ENCODE measurements around the gene OCA2.

DNA sequence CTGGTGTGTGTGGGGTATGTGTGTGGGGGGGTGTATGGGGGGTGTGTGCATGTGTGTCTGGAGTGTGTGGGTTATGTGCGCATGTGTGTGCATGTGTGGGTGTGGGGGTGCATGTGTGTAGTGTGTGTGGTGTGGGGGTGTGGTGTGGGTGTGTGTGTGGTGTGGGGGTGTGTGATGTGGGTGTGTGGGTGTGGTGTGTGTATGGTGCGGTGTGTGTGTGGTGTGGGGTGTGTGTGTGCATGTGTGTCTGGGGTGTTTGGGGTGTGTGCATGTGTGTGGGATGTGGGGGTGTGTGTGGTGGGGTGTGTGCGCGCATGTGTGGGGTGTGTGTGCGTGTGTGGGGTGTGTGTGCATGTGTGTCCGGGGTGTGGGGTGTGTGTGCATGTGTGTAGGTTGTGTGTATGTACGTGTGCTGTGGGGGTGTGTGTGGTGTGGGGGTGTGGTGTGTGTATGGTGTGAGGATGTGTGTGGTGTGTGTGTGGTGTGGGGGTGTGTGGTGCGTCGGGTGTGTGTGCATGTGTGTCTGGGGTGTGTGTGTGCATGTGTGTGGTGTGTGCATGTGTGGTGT, 6.2 kb upstream of the OCA2 start:
- TF ChIP-seq, protein P1, sequence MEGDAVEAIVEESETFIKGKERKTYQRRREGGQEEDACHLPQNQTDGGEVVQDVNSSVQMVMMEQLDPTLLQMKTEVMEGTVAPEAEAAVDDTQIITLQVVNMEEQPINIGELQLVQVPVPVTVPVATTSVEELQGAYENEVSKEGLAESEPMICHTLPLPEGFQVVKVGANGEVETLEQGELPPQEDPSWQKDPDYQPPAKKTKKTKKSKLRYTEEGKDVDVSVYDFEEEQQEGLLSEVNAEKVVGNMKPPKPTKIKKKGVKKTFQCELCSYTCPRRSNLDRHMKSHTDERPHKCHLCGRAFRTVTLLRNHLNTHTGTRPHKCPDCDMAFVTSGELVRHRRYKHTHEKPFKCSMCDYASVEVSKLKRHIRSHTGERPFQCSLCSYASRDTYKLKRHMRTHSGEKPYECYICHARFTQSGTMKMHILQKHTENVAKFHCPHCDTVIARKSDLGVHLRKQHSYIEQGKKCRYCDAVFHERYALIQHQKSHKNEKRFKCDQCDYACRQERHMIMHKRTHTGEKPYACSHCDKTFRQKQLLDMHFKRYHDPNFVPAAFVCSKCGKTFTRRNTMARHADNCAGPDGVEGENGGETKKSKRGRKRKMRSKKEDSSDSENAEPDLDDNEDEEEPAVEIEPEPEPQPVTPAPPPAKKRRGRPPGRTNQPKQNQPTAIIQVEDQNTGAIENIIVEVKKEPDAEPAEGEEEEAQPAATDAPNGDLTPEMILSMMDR (IDR thresholded peaks at IDR 0.05), result no peak
- TF ChIP-seq, protein P2, sequence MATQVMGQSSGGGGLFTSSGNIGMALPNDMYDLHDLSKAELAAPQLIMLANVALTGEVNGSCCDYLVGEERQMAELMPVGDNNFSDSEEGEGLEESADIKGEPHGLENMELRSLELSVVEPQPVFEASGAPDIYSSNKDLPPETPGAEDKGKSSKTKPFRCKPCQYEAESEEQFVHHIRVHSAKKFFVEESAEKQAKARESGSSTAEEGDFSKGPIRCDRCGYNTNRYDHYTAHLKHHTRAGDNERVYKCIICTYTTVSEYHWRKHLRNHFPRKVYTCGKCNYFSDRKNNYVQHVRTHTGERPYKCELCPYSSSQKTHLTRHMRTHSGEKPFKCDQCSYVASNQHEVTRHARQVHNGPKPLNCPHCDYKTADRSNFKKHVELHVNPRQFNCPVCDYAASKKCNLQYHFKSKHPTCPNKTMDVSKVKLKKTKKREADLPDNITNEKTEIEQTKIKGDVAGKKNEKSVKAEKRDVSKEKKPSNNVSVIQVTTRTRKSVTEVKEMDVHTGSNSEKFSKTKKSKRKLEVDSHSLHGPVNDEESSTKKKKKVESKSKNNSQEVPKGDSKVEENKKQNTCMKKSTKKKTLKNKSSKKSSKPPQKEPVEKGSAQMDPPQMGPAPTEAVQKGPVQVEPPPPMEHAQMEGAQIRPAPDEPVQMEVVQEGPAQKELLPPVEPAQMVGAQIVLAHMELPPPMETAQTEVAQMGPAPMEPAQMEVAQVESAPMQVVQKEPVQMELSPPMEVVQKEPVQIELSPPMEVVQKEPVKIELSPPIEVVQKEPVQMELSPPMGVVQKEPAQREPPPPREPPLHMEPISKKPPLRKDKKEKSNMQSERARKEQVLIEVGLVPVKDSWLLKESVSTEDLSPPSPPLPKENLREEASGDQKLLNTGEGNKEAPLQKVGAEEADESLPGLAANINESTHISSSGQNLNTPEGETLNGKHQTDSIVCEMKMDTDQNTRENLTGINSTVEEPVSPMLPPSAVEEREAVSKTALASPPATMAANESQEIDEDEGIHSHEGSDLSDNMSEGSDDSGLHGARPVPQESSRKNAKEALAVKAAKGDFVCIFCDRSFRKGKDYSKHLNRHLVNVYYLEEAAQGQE (IDR thresholded peaks at IDR 0.05; ENCODE audit: insufficient read depth in 1 of 2, low read depth in 2 of 2, low read length in 1 of 2), result no peak
- no peak for TF ChIP-seq POLR2AphosphoS5 (IDR thresholded peaks at IDR 0.05; ENCODE audit: low read depth, low read length)
- no peak for TF ChIP-seq TCF7L2 (IDR thresholded peaks at IDR 0.05; ENCODE audit: low read depth, low read length)

All from Panc1 (cell line).